PC-9 (cell line): Measurements from ENCODE around the gene ZNF221.

Experiments used
- CTCF ChIP-seq: fragments of 200-600 bp; sonication (generic); conservative IDR thresholded peaks from 2 replicates; pipeline ENCODE4 v1.6.1; 2017; ENCODE audit warnings: mixed run types, antibody characterized with exemption, mild to moderate bottlenecking, moderate library complexity
- EZH2 ChIP-seq: fragments of 200-600 bp; sonication (generic); IDR thresholded peaks from 2 replicates; pipeline ENCODE4 v1.8.0; 2017; ENCODE audit warnings: antibody characterized with exemption, low read depth

- TF ChIP-seq CTCF (no peak), EZH2 (no peak)
Observed at GRCh38 chr19:43908659-43909058, 42.4 kb upstream of the ZNF221 start.
